Kidney capillary endothelial cell (primary cell): ENCODE measurements around the gene CACNA1E.

Experiments used
- DNase-seq: peaks from one replicate; pipeline ENCODE4 v3.0.0-alpha.2; 2018; ENCODE audit warnings: low spot score

Gene CACNA1E

GRCh38 chr1:181484821-181485220 is 1.5 kb downstream of the CACNA1E start:
- DNase-seq = no peak

DNA sequence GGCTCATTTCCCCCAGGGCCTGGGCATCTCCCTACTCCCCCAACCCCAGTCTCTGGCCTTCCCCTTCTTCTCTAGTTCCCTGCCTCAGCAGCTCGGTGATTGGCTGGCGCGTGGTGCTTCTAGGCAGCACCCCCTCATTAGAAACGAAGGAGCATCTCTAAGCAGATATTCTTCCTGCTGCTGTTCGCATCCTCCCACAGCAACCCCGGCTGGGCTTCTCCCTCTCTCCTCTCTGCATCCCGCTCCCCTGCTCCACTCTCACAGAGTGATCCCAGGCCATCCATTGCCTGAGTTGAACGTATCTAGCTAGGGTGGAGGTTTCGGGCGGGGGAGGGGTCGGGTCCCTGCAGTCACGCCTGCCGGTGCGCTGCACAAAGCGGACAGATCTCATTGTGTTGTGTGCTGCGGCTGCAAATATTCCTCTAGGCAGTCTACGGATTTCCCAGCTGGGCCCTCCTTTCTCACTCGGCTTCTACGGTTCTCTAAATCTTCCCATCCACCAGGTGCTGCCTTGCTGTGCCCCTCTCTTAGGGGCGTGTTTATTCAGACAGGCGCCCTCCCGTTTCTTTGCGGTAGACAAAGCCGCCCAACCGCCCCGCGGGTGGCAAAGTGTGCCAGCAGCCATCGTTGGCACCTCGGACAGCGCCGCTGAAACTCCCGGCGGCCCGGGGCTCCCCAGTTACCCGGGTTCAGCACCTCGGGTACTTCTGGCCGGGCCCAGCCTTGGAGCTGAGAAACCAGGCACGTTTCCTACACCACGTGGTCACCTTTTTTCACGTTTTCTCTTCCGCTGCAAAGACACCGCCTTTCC is 2.2 kb downstream of the CACNA1E start:
- DNase-seq = no peak

- DNase-seq = no peak
Observed at GRCh38 chr1:181486098-181486420, 2.7 kb downstream of the CACNA1E start.

DNA sequence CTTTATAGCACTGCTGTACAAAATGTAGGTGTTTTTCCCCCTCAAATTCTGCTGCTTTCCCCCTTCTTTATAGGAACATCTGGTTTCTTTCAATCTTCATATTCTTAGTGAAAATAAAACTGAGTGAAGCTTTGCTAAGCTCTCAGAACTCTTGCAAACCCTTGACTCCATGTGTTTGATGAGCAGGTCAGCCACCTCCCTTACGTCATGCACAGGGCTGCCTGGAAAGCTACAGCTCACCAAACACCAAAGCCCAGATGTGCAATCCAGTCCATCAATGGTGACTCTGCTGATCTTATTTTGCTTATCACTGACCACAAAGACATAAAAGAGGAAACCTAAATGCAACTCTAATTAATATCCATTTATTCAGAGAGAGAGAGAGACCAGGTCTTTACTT is 5.5 kb downstream of the CACNA1E start:
- DNase-seq = no peak

DNA sequence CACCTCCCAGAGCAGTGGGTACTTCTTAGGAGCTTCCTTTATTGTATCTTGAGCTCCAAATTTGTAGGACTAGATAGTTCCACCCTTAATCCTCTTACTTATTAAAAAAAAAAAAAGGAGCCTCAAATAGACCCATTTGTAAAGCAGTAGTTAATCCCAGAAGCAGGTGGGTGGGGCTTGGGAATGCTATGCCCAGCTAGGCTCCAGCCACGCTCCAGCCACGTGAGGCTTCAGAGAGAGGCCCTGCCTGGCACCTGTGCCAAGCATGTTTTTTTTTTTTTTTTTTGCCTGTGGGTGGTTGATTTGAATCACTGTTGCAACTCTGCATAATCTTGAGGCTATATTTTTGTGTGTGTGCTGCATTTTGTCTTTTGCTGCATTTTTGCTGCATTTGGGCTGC is 7.0 kb downstream of the CACNA1E start:
- no peak for DNase-seq

GRCh38 chr1:181490740-181491712 is 7.7 kb downstream of the CACNA1E start:
- DNase-seq = no peak

DNA sequence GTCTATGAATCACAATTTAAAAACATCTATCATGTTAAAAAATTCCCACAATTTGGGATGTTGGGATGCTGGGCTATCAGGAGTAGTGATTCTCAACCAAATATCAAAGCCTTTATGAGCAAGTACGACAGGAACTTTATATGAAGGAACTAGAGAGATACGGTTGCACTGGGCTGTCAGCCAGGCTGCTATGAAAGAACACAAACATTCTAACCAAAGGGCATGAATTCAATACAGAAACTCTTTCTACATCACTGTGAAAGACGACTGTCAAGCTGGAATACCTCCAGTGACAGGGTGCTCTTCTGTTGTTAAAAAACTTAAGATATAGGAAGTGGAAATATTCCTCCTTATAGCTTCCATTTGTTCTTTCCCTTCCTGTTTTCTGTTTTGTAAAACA is 9.8 kb downstream of the CACNA1E start:
- no peak for DNase-seq

DNA sequence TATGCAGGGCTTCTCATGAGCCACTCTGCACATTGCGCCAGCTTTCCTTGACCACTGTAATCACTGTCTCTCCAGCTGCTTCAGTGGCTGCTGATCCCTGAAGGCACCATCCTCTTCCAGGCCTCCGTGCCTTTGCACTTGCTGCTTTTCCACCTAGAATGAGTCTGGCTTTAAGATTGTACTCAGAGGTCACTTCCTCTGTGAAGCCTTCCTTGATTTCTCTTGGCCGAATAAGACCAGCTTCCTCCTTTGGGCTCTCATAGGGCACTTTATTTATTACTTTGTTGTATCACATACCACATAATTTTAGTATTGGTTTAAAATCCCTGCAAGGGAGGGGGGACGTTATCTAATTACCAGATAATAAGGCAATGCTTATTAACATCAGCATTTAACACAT is 10.6 kb downstream of the CACNA1E start:
- no peak for DNase-seq

DNA sequence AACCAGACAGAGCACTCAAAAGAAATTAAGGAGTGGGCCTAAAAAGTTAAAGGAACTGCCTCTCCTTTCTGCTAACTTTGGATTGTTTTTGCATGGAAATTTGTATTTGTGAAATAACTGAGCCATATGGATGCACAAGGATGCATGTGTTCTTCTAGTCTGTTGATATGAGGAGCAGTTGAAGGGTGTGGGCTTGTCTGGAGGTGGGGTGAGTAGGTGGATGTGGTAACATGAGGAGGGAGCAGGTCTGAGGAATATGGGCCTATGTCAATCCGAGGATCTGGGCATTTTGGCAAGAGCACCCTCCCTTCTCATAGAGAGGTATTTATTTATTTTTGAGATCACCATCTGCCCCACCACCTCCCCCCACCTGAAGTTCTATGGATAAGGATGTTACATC is 13.4 kb downstream of the CACNA1E start:
- no peak for DNase-seq

GRCh38 chr1:181497870-181498269 is 14.6 kb downstream of the CACNA1E start:
- DNase-seq = no peak

- DNase-seq = no peak
Observed at GRCh38 chr1:181499825-181500224, 16.5 kb downstream of the CACNA1E start.

DNA sequence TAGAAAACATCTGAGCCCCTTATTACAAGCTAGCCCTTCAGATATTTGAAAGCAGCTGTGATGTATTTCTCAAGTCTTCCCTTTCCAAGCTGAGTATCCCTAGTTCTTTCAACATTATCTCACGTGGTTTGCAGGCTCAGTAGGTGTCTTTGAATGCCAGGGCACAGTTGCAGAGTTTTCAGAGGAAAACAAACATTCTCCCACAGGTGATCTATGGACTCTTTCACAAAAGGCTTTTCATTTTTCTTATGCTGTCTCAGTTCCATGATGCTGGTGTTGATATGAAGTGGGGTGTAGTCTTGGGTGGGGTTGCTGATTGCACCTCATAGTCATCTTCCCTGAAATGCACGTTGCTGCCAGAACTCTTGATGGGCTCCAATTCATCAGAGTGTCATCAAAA is 17.3 kb downstream of the CACNA1E start:
- no peak for DNase-seq

DNA sequence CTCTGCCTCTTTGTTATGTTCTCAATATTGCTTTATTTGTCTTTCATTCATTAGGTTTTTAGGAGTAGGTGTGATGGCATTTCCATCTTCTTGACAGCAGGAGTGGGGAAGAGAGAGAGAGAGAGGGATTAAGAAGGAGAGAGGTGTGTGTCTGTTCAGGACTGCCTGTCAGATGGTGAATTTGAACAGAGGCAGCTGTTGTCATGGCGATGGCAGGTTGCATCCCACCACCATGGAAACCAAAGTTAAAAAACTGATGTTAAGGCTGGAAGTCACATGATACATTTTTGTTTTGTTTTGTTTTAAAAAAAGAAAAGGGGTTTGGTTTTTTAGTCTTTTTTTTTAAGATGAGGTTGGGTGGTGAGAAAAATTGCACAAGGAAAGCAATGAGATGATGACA is 18.3 kb downstream of the CACNA1E start:
- no peak for DNase-seq

- no peak for DNase-seq
Observed at GRCh38 chr1:181503171-181503810, 20.0 kb downstream of the CACNA1E start.

DNA sequence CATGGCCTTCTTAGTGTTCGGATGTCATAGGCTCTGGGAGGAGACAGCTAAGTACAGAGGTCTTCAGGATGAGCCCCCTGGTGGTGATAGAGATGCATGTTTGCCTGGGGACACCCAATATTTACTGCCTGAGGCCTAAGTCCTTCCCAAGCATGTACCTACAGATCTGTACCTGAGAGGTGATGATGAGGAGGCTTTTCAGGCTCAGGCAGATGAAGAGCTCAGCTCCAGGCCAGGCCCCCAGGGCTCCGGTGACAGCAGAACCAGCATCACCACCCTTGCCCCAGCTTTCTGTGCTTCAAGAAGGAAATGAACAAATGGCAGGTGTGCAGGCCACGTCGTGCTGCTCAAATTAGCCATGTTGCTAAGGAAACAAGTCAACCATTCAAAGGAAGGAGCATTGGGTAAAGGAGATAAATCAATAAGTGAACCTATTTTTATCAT is 21.1 kb downstream of the CACNA1E start:
- no peak for DNase-seq

GRCh38 chr1:181506563-181507353 is 23.4 kb downstream of the CACNA1E start:
- DNase-seq = no peak

DNA sequence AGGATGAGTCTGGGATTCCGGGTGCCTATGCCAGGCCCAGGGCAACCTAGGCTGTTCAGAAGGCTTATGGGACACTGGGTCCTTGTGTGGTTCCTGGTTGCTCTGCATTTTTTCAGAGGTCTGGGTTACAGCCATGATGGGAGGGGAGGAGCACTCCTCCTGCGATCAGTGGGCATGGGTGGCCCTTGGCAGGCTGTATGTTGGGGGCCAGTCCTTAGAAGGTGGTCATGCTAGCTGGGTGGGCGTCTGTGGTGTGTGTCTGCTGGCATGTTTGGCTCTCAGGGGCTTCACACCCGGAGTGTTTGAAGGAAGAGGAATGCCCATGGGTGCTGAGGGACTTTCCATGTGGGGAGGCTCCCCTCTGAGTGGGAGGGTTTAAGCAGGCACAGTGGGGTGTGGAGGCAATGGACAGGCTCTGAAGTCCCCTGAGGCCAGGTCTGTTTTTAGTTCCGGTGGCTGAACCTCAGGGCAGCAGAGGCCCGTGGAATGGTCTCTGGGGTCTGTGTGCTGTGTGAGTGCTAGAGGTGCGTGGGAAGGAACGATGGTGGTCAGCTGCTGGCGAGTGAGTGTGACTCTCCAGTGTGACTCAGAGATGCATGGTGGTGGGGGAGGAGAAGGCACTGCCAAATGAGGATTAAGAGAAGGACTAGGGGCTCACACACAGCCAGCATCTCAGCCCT is 25.3 kb downstream of the CACNA1E start:
- no peak for DNase-seq

DNA sequence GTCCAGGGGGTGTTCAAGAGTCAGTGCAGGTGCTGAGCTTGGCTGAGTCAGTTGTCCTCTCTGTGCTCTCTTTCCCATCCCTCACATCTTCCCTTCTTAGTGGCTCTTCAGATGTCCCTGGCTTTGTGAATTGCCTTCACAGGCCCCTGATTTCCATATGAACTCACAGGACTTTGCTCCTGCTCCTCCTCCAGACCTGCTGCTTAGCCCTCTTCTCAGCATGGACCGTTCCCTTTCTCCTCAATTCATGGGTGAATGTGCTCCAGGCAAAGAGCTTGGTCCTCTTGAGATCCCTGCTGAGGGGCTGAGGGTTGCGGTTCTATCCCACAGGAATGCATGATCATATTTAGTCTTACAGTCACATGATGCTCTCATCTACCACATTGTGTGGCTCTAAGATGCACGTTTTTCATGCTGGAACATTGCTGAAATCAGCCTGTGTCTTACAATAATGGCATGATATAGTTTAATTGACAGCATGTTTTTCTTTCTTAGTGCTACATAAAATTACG is 30.5 kb downstream of the CACNA1E start:
- DNase-seq = no peak

DNA sequence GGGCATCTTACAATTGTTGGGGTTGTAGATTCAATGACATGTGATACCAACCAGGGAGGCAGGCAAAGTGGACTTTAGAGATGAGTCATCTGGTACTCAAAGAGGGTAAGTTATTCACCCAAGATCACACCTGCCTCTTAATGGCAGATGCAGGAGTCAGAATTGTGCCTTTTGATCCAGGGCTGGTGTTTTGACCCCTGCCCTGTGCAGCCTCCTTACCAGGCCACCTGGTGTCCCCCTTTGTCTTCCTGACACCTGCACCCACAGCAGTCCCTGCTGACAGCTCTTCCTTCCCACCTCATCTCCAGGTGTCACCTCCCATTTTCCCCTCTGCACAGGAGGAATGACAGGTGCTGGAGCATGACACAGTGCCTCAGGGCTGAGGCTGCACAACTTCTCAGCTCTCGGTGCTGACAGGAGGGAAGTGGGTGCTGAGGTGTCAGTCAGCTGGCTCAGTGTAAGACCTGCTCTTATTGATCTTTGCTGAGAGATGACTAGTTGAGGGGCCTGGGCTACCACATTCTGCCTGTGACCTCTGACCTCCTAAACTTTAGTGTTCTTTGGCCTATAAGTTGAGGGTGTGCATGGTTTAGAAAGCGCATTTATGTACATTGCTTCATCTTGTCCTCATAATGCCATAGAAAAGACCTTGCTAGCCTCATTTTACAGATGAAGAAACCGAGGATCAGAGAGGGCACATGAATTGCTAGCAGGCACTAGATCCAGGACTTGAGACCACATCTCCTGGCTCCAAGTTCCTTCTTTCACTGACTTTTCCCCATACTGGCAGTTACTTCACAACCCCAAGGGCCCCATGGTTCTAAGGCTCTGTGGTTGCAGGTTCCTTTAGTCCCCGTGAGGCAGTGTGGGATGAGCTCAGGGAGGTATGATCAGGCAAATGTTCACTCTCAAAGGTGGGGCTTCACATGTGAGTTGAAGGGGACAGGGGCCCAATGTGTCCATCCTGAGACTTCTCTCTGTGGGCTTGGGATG is 31.3 kb downstream of the CACNA1E start:
- DNase-seq = no peak

- no peak for DNase-seq
Observed at GRCh38 chr1:181516706-181517105, 33.4 kb downstream of the CACNA1E start.
